OCI-LY3 (cell line): ENCODE measurements around the gene INAFM1.

ENCODE experiments used
- H2AFZ ChIP-seq: fragments of 200-600, 300-600 bp; shearing (Covaris generic); 2 replicates; pipeline ENCODE4 v1.6.0; 2014; ENCODE audit warnings: antibody characterized with exemption, low read depth, low read length
- H3K27ac ChIP-seq: fragments of 200-600, 300-600 bp; sonication (generic); 2 replicates; pipeline ENCODE4 v1.5.1; 2014; ENCODE audit warnings: mild to moderate bottlenecking, low read length, moderate library complexity, mixed read lengths
- H3K27me3 ChIP-seq: fragments of 200-600, 300-600 bp; sonication (generic); 2 replicates; pipeline ENCODE4 v1.6.1; 2014; ENCODE audit warnings: low read depth, low read length, mixed read lengths
- H3K36me3 ChIP-seq: fragments of 200-600, 300-600 bp; sonication (generic); replicated peaks from 2 replicates; pipeline ENCODE3; 2014; ENCODE audit warnings: low read depth, low read length, mixed read lengths
- H3K4me1 ChIP-seq: fragments of 300-600, 200-600 bp; sonication (generic); 2 replicates; pipeline ENCODE4 v1.6.1; 2014; ENCODE audit warnings: low read length, mixed read lengths
- H3K4me2 ChIP-seq: fragments of 200-600, 300-600 bp; sonication (generic); 2 replicates; pipeline ENCODE4 v1.6.1; 2014; ENCODE audit warnings: low read length, mixed read lengths
- H3K4me3 ChIP-seq: fragments of 300-600, 200-600 bp; sonication (generic); 2 replicates; pipeline ENCODE4 v1.5.1; 2014; ENCODE audit warnings: antibody characterized with exemption, mild to moderate bottlenecking, low read length, moderate library complexity
- H3K79me2 ChIP-seq: fragments of 300-600, 200-600 bp; shearing (Covaris generic); 2 replicates; pipeline ENCODE4 v1.6.1; 2014; ENCODE audit warnings: mild to moderate bottlenecking, low read length, mixed read lengths
- H3K9ac ChIP-seq: fragments of 300-600, 200-600 bp; shearing (Covaris generic); 2 replicates; pipeline ENCODE4 v1.6.0; 2014; ENCODE audit warnings: mild to moderate bottlenecking, low read length, moderate library complexity
- H3K9me3 ChIP-seq: fragments of 200-600, 300-600 bp; shearing (Covaris generic); 2 replicates; pipeline ENCODE4 v1.6.1; 2014; ENCODE audit warnings: low read length, mixed read lengths; ENCODE audit not compliant: insufficient read depth
- H4K20me1 ChIP-seq: fragments of 200-600, 300-600 bp; sonication (generic); 2 replicates; pipeline ENCODE4 v1.6.1; 2016; ENCODE audit warnings: low read length, mixed read lengths; ENCODE audit not compliant: insufficient read depth
- CTCF ChIP-seq: fragments of 200-600, 300-600 bp; sonication (generic); IDR thresholded peaks from 2 replicates; pipeline ENCODE4 v1.5.1; 2014; ENCODE audit warnings: antibody characterized with exemption, low read length, low read depth
- EZH2phosphoT487 ChIP-seq: fragments of 200-600 bp; shearing (Covaris generic); IDR thresholded peaks from 2 replicates; pipeline ENCODE4 v1.6.1; 2018; ENCODE audit warnings: antibody characterized with exemption, mixed run types, low read depth

Gene INAFM1

GRCh38 chr19:47302249-47302648 lies 27.6 kb downstream of the INAFM1 start:
- Histone ChIP-seq H3K4me3 (no peak overlapping the region), H3K4me1 (peaks cover 26% of the 10 kb centered on the region), H3K4me2 (no peak overlapping the region), H3K9ac (no peak overlapping the region), H3K36me3 (no peaks in the 10 kb centered on the region), H3K27me3 (peaks cover 3% of the 10 kb centered on the region; the same call in 1 of the 2 replicates), H3K79me2 (no peaks in the 10 kb centered on the region), H3K9me3 (no peaks in the 10 kb centered on the region), H4K20me1 (no peaks in the 10 kb centered on the region), H3K27ac (no peak overlapping the region), H2AFZ (no peak overlapping the region)
- TF ChIP-seq CTCF (no peak), EZH2phosphoT487 (no peak)

- Histone ChIP-seq H3K36me3 (no peaks in the 10 kb centered on the region), H3K4me1 (peaks cover 26% of the 10 kb centered on the region), H3K79me2 (no peaks in the 10 kb centered on the region), H2AFZ (no peak overlapping the region), H3K4me2 (no peak overlapping the region), H3K9me3 (no peaks in the 10 kb centered on the region), H3K9ac (no peak overlapping the region), H3K27me3 (peaks cover 5% of the 10 kb centered on the region; the same call in 1 of the 2 replicates), H3K27ac (no peak overlapping the region), H4K20me1 (no peaks in the 10 kb centered on the region), H3K4me3 (no peak overlapping the region)
- TF ChIP-seq EZH2phosphoT487, result no peak
- TF ChIP-seq CTCF, result no peak
These were observed 29.3 kb downstream of the INAFM1 start for GRCh38 chr19:47303966-47304365.

DNA sequence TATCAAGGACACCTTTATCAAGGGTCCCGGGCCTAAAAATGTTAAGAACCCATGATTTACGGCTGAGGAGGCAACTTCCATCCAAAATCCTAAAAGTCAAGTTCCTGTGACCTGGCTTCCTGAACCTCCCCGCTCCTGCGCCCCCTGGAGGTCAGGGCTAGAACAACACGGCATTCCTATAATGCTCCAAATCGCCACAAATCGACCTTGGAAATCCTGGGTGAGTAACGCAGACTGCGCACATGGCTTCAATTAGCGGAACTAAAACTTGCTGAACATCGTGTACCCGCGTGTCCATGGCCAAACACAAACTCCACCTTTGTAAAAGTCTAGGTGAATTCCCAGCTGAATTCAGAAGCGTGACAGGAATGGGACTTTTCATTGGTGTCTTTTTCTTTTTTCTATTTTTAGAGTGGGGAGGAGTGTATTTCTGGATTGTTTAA lies 30.6 kb downstream of the INAFM1 start:
- Histone ChIP-seq H3K9ac (no peak overlapping the region), H4K20me1 (no peaks in the 10 kb centered on the region), H3K4me1 (peaks cover 16% of the 10 kb centered on the region), H3K4me3 (peak overlapping the region; percentile 48), H3K79me2 (no peaks in the 10 kb centered on the region), H3K36me3 (no peaks in the 10 kb centered on the region), H3K9me3 (no peaks in the 10 kb centered on the region), H2AFZ (peak overlapping the region; percentile 90), H3K4me2 (peak overlapping the region; percentile 58), H3K27me3 (peaks cover 12% of the 10 kb centered on the region; the same call in 1 of the 2 replicates), H3K27ac (no peak overlapping the region)
- TF ChIP-seq EZH2phosphoT487, result no peak
- peak; percentile 99 for TF ChIP-seq CTCF

- Histone ChIP-seq H4K20me1 (no peaks in the 10 kb centered on the region), H3K27me3 (peaks cover 12% of the 10 kb centered on the region; the same call in 1 of the 2 replicates), H3K4me1 (peaks cover 16% of the 10 kb centered on the region), H3K9ac (no peak overlapping the region), H3K4me2 (no peak overlapping the region), H3K27ac (no peak overlapping the region), H3K4me3 (no peak overlapping the region), H3K79me2 (no peaks in the 10 kb centered on the region), H2AFZ (no peak overlapping the region), H3K9me3 (no peaks in the 10 kb centered on the region), H3K36me3 (no peaks in the 10 kb centered on the region)
- TF ChIP-seq EZH2phosphoT487, result no peak
These were observed 31.6 kb downstream of the INAFM1 start for GRCh38 chr19:47306303-47306702.
